HG03095 (cell line): ENCODE results near the gene UTP4.
"Not testable (repeated sequence)": the region's sequence is repeated elsewhere in the genome, so short reads cannot be mapped to it uniquely, and the experiment has no call there.

Source experiments
- ATAC-seq: cut with Tn5 transposase; IDR thresholded peaks from one replicate; pipeline ENCODE4 v1.9.1; 2021; ENCODE audit warnings: moderate library complexity; ENCODE audit not compliant: unreplicated experiment

The UTP4 gene

DNA sequence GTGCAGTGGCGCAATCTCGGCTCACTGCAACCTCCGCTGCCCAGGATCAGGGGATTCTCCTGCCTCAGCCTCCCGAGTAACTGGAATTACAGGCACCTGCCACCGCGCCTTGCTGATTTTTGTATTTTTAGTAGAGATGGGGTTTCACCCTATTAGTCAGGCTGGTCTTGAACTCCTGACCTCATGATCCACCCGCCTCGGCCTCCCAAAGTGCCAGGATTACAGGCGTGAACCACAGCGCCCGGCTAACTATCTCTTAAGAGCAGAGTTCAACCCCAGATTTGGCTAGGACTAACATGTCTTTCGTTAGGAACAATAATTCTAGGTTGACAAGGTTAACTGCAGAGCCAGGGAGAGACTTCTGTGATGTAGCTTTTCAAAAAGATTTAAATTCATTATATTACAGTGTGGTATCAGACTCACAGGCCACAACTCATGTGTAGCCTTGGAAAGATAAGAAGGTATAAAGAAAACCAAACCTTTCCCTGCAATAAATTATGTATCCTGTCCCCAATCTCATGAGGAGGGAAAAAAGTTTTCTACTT is 4.4 kb upstream of the UTP4 start:
- ATAC-seq, result no peak

DNA sequence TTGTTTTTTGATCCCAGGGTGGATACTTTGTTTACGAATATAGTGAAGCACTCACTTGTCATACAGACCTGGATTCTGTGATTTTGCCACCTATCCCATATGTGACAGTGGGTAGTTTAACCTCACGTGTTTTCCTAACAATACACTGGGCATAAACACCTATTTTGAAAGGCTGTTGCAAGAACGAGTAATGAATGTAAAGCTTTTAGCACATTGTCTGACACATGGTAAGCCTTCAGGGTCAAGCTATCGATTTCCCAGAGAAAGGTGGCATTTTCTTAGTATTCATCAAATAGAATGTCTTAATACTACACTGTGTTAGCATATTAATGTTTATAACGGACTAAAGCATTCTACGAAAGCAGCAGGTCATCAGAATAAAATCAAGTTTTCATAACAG is 2.0 kb upstream of the UTP4 start:
- ATAC-seq, result no peak

DNA sequence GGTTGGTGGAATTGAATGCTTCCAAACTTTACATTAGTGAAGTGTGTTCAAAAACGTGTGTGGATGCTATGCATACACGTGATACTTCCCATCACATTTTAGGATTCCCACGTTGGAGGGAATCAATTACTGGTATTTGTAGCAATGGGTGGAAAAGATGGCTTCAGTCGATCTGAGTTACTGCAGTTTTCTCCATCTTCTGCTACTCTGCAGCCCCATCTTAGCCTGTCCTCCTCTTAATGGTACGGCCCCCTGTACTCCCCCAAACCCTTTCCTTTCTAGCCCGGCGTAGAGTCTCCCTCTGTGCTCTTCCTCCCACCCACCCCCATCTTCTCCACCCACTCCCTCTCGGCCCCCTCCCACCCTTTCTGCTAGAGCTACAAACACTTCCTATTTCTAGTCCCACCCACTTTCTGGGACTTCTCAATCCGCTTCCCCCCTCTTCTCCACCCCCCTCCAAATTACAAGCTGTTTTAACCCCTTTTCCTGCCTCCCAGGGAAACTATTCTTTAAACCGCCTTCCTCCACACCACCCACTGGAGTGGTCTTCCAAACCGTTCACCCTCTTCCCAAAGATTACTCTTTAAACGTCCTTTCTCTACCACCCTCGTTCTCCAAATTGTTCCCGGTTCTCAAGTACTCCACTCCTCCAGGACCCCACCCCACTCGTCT is 1.1 kb upstream of the UTP4 start:
- ATAC-seq, result no peak

DNA sequence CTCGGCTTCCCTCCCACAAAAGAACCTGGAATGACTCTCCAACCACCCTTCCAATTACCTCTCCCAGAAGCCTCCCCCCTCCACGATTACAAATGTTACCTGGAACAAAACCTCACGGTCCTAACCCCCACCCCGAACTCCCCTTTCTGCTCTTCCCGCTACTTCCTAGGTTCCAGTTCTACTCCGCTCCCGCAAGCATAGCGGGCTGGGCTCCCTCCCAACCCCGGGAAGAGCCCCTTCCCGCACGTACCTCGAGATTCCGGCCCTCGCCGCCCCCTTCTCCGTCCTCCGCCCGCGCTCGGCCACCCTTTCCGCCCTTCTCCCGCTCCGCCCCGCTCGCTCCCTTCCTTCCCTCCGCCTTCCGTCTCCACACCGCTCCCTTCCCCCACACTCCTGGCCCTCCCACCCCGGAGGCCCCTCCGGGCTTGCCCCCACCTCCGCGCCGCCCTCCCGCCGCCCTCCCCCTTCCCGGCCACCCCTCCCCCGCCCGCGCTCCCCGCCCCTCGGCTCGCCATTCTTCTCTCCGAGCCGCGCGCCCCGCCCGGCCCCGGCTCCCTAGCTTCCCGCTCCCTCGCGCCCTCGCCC is 518 bp upstream of the UTP4 start:
- ATAC-seq, result peak; percentile 34

- ATAC-seq, result no peak
Measured at GRCh38 chr16:69133373-69133954, 1.0 kb downstream of the UTP4 start.

DNA sequence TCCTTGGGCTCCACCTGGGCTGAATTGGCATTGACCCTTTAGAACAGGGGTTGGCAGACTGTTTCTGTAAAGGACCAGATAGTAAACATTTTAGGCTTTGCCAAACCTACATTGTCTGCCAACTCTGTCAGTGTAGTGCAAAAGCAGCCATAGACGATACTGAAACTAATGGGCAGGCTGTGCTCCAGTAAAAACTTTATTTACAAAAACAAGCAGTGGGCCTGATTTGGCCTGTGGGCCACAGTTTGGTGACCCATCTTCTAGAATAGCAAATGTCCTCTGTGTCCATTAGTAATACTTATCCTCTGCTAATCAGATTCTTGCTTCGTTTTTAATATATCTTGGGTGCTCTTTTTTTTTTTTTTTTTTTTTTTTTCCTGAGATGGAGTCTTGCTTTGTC is 6.2 kb downstream of the UTP4 start:
- no peak for ATAC-seq

GRCh38 chr16:69139464-69139863 is 7.0 kb downstream of the UTP4 start:
- not testable (repeated sequence) for ATAC-seq

DNA sequence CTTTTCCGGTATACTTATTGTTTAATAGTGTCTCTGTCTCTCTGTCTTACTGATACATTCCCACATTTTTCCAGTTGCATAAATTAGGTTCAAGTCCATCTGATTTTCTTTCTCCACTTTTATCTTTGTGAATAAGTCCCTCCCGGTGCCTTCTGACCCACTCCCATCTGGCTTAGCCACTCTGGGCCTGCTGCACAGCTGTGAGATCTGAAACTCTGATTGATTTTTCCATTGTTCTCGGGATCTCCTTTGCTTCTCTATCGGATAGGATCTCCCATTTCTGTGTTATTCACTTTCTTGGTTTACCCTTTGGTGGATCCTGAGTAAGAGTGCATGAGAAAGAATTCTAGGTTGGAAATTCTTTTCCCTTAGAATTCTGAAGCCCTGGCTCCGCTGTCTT is 8.6 kb downstream of the UTP4 start:
- no peak for ATAC-seq

- ATAC-seq, result no peak
Measured at GRCh38 chr16:69141936-69142335, 9.5 kb downstream of the UTP4 start.

GRCh38 chr16:69143116-69143515 is 10.7 kb downstream of the UTP4 start:
- no peak for ATAC-seq

DNA sequence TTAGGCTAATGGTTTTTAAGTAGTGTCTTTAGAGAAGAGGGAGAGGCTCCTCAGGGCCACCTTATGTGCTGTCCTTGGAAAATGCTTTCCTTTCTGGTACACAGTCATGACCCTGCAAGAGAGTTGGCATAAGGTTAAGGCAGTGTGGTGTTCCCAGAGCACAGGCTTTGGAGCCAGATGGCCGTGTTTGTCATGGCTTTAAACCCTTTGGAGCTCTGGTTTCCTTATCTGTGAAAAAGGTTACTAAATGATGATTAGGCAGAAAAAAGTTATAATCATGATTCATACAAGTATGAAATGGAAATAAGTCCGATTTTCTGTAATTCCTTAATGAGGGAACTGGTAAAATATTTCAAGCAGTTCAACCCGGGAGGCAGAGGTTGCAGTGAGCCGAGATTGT is 13.2 kb downstream of the UTP4 start:
- ATAC-seq, result no peak

DNA sequence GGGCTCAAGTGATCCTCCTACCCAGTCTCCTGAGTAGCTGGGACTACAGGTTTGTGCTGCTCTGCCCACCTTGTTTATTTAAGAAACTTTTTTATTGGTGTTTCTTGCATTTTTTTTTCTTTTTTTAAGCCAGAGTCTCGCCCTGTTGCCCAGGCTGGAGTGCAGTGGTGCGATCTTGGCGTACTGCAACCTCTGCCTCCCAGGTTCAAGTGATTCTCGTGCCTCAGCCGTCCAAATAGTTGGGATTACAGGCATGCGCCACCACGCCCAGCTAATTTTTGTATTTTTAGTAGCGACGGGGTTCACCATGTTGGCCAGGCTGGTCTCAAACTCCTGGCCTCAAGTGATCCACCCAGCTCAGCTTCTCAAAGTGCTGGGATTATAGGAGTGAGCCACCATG is 17.2 kb downstream of the UTP4 start:
- ATAC-seq, result not testable (repeated sequence)

- no peak for ATAC-seq
Measured at GRCh38 chr16:69150146-69150865, 17.9 kb downstream of the UTP4 start.

GRCh38 chr16:69157196-69157595 is 24.7 kb downstream of the UTP4 start:
- ATAC-seq, result no peak

GRCh38 chr16:69160192-69160591 is 27.7 kb downstream of the UTP4 start:
- ATAC-seq, result no peak

DNA sequence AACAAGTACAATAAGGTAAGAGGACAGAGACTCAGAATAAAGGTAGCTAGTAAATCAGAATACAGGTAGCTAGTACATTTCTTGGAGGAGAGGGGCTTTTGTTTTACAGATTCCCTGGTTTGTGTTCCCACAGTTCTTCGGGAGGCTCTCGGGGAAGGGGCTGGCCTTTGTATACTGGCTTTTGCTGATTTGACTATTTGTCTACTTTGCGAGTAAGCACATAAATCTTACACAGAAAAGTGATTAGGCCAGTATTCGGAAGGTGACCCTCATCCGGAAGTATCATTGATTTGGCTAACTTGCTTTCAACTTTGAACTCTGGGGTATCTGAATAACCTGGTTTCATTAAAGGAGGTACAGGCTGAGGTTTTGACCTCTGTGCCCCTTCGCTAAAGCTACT is 33.1 kb downstream of the UTP4 start:
- ATAC-seq, result no peak

DNA sequence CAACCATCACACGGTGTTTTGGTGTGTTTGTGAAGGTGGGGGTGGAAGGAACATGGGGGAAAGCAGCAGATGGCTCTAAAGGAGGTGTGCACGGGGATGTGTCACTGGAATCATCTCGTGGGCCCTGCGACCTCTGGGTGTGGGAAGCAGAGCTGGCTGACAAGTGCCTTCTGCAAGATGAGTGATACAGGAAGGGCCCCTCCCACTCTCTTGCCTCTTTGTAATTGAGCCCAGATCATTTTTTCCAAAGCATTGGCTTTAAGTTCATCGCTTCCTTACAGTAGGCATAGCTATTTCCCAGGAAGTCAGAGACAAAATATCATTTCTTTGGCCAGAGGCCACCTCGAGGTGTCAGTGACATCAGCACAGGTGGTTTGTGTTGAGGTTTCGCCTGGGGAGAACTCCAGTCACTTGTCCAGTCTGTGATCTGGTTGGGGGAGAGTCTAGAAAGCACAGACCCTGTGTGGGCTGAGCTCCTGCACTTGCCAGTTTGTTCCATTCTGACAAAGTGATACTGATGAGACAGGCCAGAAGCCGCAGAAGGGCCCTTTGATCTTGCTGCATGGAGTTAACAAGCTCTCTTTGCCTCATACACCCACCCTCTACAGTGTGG is 33.9 kb downstream of the UTP4 start:
- no peak for ATAC-seq

- no peak for ATAC-seq
Measured at GRCh38 chr16:69166946-69167930, 34.8 kb downstream of the UTP4 start.

DNA sequence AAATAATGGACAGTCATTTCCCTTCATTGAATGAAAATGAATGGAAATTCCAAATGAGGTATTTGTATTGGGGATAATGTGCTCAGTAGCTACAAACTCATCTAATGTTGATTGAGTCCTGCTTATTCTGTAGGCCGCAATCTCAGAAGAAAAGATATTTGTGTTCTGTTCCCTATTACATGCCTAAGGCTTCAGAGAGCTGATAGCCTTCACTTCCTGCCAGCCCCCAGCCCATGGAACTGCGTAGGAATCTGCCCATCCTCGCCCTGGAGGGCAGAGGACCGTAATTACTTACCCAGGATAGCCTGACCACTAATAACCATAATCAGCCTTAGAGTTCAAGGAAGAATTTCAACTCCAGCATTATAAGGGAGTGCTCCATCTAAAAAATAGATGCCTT is 36.6 kb downstream of the UTP4 start:
- ATAC-seq, result no peak
